GM13977 (cell line): Measurements from ENCODE around the gene PAQR8.

Source experiments
- DNase-seq: peaks from one replicate; pipeline ENCODE4 v3.0.0; 2012; ENCODE audit warnings: low spot score
- CTCF ChIP-seq: IDR thresholded peaks from 2 replicates; pipeline ENCODE4 v1.5.1; 2012; ENCODE audit warnings: mild to moderate bottlenecking, control low read depth; ENCODE audit not compliant: insufficient read depth; ENCODE audit errors: extremely low read depth, missing control alignments
- in situ Hi-C: fragments of 300-500 bp; cut with MboI; formaldehyde crosslinking; loops from one replicate; pipeline ENCODE4 v1.12.0; 2022; ENCODE audit warnings: low sequenced_read_pairs, low pct_unique_long_range_greater_than_20kb, mixed read lengths, inconsistent platforms; ENCODE audit not compliant: unreplicated experiment

The PAQR8 gene

GRCh38 chr6:52410979-52411378, 49.0 kb downstream of the PAQR8 start:
- TF ChIP-seq CTCF: no peak
- DNase-seq: no peak
- in situ Hi-C loops: loop anchor here (10.0 kb wide), 1 partner anchor 84 kb away; no protein-coding TSS in a partner anchor

- no peak for TF ChIP-seq CTCF
- in situ Hi-C loops: loop anchor here (10.0 kb wide), 1 partner anchor 83 kb away; no protein-coding TSS in a partner anchor
- no peak for DNase-seq
These were observed 50.0 kb downstream of the PAQR8 start for GRCh38 chr6:52411911-52412310.

GRCh38 chr6:52415333-52415732, 53.4 kb downstream of the PAQR8 start:
- no peak for DNase-seq
- in situ Hi-C loops: loop anchor here (5.0 to 10.0 kb wide), 2 partner anchors 79 to 252 kb away; no protein-coding TSS in a partner anchor
- no peak for TF ChIP-seq CTCF

GRCh38 chr6:52415917-52416628, 54.1 kb downstream of the PAQR8 start:
- no peak for TF ChIP-seq CTCF
- DNase-seq: no peak
- in situ Hi-C loops: loop anchor here (5.0 to 10.0 kb wide), 2 partner anchors 79 to 251 kb away; no protein-coding TSS in a partner anchor

GRCh38 chr6:52416629-52417151, 54.7 kb downstream of the PAQR8 start:
- peak; percentile 70 for TF ChIP-seq CTCF
- in situ Hi-C loops: loop anchor here (5.0 to 10.0 kb wide), 2 partner anchors 78 to 251 kb away; no protein-coding TSS in a partner anchor
- peak; percentile 61 for DNase-seq

- DNase-seq: no peak
- TF ChIP-seq CTCF: no peak
- in situ Hi-C loops: loop anchor here (5.0 to 10.0 kb wide), 2 partner anchors 77 to 250 kb away; no protein-coding TSS in a partner anchor
These were observed 55.7 kb downstream of the PAQR8 start for GRCh38 chr6:52417675-52418111.
